ENCODE results near the gene NF1. TPM values are rescaled to one million over a fixed set of nuclear protein-coding genes. Genes with fewer than 3 reads are reported as not detected.
"Not testable (repeated sequence)": the region's sequence is repeated elsewhere in the genome, so short reads cannot be mapped to it uniquely, and the experiment has no call there.

NF1 gene
- total RNA-seq, 1 donor from 2014 or later: 37.1 TPM

DNA sequence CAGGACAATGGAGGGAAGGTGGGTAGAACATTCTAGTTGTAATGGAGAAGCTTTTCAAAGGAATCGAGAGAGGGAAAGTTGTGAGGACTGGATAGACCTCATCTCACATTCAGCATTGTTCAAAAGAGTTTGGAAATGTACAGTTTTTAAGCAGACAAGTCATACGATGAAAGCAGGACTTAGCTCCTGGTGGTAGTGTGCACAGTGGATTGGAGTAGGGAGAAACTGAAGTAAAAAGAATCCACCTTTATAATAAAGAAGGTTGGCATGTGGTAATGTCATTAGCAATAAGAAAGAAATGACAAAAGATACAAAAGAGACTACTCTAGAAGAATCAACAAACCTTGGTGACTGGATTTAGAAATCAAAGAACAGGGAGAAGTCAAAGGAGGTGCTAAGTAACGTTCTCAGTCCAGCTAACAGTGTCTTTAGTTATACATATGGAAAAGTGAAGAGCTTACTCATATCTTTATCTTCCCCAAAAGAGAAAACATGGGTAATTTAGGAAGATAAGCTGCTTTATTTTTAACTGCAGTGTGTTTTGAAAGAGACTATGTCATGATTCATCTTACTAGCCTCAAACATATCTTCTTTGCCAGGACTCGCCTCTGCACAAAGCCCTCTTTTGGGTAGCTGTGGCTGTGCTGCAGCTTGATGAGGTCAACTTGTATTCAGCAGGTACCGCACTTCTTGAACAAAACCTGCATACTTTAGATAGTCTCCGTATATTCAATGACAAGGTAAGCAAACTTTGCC, 245.3 kb downstream of the NF1 start:
- ATAC-seq (no peak), DNase-seq (ENCODE audit: missing footprints) (no peak)
- intact Hi-C loops (cut with DNase I): no loop called here

DNA sequence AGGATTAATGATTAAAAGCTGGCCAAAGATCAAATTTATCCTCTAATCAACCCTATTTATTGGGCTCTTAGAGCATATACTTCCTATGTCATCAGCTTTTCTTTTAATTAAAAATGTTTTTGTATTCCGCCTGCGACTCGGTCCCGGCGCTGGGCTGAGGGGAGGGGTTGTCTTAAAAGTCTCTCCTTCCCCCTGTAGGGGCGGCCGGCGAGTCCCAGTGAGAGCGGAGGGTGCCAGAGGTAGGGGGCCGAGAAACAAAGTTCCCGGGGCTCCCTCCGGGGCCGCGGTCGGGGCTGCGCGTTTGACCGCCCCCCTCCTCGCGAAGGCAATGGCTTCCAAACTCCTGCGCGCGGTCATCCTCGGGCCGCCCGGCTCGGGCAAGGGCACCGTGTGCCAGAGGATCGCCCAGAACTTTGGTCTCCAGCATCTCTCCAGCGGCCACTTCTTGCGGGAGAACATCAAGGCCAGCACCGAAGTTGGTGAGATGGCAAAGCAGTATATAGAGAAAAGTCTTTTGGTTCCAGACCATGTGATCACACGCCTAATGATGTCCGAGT, 250.5 kb downstream of the NF1 start:
- intact Hi-C loops (cut with DNase I); DNase-seq (ENCODE audit: missing footprints); ATAC-seq: not testable (repeated sequence)

DNA sequence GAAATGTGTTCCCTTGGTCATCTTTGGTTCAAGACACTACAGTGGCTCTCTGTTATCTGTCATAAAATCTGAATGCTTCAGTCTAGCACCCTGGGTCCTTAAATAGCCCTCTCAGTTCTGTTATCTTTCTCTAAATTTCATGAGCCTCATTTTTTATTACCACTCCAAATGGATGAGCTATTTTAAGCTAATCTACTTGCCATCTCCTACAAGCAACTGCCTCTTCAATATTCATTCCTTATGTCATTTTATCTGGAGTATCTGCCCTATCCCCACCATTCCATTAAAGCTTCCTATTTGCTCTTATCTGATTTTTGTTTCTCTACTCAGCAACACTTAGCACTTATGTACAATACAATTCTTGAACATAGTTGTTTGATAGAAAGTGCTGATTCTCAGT, 254.7 kb downstream of the NF1 start:
- no peak for ATAC-seq
- intact Hi-C loops (cut with DNase I): no loop called here
- no peak for DNase-seq (ENCODE audit: missing footprints)

DNA sequence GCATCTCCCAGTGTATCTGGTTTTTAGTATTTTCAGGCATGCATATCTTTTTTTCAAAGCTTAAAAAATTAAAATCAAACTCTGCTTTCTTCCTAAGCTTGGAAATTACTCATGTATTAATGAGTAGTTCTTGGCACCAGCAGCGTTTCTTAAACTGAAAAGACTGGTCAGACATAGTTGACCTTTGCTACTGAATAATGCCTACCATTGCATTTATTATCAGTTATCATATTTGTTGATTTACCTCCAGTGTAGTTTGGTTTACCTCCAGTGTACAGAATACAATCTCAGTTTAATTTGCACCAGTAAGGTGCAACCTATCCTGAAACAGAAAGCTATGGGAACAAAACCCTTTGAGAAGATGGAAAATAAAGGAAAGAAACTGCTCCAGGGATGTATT, 261.2 kb downstream of the NF1 start:
- no peak for DNase-seq (ENCODE audit: missing footprints)
- no peak for ATAC-seq
- intact Hi-C loops (cut with DNase I): no loop called here

- intact Hi-C loops (cut with DNase I): no loop called here
- ATAC-seq (no peak), DNase-seq (ENCODE audit: missing footprints) (no peak)
Measured at GRCh38 chr17:31357091-31357490, 262.3 kb downstream of the NF1 start.

GRCh38 chr17:31357839-31358394, 263.1 kb downstream of the NF1 start:
- DNase-seq (ENCODE audit: missing footprints) (no peak), ATAC-seq (no peak)
- intact Hi-C loops (cut with DNase I): no loop called here

- ATAC-seq (no peak), DNase-seq (ENCODE audit: missing footprints) (no peak)
- intact Hi-C loops (cut with DNase I): no loop called here
Measured at GRCh38 chr17:31364012-31364411, 269.2 kb downstream of the NF1 start.

DNA sequence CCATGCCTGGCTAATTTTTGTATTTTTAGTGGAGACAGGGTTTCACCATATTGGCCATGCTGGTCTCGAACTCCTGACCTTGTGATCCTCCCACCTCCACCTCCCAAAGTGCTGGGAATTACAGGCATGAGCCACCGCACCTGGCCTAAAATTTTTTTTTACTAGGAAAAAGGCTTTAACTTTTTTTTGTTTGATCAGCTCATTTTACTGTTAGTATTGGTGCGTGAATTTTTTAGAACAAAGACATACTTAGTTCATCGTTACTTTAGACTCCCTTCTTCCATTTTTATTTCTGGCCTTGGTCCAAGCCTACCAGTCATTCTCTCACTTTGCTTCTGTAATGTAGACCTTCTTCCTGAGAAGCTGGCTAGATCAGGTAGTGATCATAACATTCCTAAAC, 271.3 kb downstream of the NF1 start:
- ATAC-seq: no peak
- intact Hi-C loops (cut with DNase I): no loop called here
- DNase-seq (ENCODE audit: missing footprints): no peak

DNA sequence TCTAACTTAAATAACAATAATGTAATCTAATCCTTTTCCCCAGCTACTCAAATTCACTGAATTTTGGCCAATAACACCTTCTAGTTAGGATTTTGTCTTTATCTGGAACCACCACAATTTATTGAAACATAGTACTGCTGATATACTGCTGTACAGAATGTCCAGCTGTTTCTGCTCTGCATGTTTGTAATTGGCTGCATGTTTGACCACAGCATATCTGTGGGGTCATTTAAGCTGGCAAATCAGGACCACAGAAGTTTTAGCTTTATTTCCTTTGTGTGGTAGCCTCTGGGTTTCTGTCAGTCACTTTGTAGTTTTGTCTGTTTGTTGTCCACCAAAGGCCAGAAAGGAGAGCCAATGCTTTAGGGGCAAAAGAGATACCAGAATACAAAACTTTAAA, 274.5 kb downstream of the NF1 start:
- no peak for DNase-seq (ENCODE audit: missing footprints)
- ATAC-seq: no peak
- intact Hi-C loops (cut with DNase I): no loop called here

DNA sequence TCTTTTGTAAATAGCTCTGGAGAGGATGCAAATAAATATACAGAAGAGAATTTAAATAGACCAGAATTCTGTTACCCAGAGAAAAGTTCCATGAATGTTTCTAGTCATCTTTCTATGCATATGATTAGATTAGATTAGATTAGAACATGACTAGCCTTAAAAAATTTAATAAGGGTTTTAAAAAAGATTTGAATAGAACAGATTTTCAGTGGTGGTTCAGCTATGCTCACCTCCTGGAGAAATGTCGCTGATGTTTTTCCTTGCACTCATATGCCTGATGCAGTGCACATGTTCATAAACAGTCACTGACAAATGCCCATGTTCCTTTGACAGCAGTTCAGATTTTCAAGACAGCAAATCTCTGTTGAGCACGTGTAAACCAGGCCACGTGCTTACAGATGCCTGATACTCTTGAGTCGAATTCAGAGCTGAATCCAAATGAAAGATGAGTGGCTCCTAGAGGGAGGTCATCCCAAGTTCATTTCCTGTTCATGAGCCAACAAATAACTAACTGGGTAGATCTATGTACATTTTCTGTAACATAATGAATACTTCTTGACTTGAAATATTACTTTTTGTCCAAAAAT, 276.8 kb downstream of the NF1 start:
- ATAC-seq: no peak
- intact Hi-C loops (cut with DNase I): no loop called here
- no peak for DNase-seq (ENCODE audit: missing footprints)

- peak; percentile 57 for ATAC-seq
- intact Hi-C loops (cut with DNase I): no loop called here
Measured at GRCh38 chr17:31373150-31374093, 278.6 kb downstream of the NF1 start.

GRCh38 chr17:31374094-31374447, 279.3 kb downstream of the NF1 start:
- DNase-seq (ENCODE audit: missing footprints) (no peak), ATAC-seq (no peak)
- intact Hi-C loops (cut with DNase I): no loop called here

More at GRCh38 chr17:31373150-31374093, 278.6 kb downstream of the NF1 start:
- no peak for DNase-seq (ENCODE audit: missing footprints)

- intact Hi-C loops (cut with DNase I): no loop called here
- no peak for DNase-seq (ENCODE audit: missing footprints)
- ATAC-seq: no peak
Measured at GRCh38 chr17:31374503-31374902, 279.7 kb downstream of the NF1 start.

DNA sequence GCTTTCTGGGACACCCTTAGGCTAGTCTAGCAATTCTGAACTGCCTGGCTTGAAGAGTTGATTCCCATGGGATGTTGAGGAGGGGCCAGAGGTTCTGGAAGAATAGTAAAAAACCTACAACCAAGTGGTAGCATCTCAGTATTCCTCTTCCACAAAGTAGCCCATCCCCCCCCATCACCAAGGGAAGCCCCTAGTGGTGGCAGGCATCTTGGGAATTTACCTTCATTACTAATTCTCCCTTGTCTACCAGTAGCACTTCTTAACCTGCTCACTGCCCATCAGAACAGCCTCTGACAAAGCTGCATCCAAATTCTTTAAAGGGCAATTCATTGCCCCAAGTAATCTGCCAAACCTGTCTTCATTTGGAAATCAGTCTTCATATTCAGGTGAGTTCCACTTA, 283.9 kb downstream of the NF1 start:
- no peak for ATAC-seq
- intact Hi-C loops (cut with DNase I): no loop called here
- DNase-seq (ENCODE audit: missing footprints): no peak

- no peak for ATAC-seq
- intact Hi-C loops (cut with DNase I): no loop called here
- DNase-seq (ENCODE audit: missing footprints): no peak
Measured at GRCh38 chr17:31379597-31380205, 284.9 kb downstream of the NF1 start.

- DNase-seq (ENCODE audit: missing footprints): no peak
- intact Hi-C loops (cut with DNase I): no loop called here
- no peak for ATAC-seq
Measured at GRCh38 chr17:31381165-31381668, 286.4 kb downstream of the NF1 start.

GRCh38 chr17:31382668-31383275, 288.0 kb downstream of the NF1 start:
- intact Hi-C loops (cut with DNase I); DNase-seq (ENCODE audit: missing footprints): not testable (repeated sequence)
- ATAC-seq: peak; percentile 36

DNA sequence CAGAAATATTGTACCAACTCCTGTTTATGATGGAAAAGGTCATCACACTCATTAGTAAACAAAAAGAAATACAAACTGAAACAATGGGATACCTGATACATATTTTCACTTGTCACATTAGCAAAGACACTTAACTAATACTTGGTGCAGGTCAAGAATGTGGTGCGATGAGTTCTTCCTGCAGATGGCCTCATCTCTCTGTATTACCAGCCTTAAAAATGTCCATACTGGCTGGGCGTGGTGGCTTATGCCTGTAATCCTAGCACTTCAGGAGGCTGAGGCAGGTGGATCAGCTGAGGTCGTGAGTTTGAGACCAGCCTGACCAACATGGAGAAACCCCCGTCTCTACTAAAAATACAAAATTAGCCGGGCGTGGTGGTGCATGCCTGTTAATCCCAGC, 288.7 kb downstream of the NF1 start:
- intact Hi-C loops (cut with DNase I); DNase-seq (ENCODE audit: missing footprints); ATAC-seq: not testable (repeated sequence)

Measured in Right ventricle myocardium inferior (tissue), 1 donor.